Astrocyte of the cerebellum (primary cell): ENCODE measurements around the gene MC4R.

ENCODE experiments used
- DNase-seq: peaks from one replicate; pipeline ENCODE4 v3.0.0-alpha.2; 2011; ENCODE audit warnings: low read depth
- H3K4me3 ChIP-seq: 2 replicates; pipeline ENCODE4 v1.5.1; 2011; ENCODE audit warnings: mild to moderate bottlenecking, low read depth, low read length, moderate library complexity
- in situ Hi-C: cut with HindIII; loops from 2 replicates; pipeline ENCODE4 v1.10.0; 2017; ENCODE audit warnings: low sequenced_read_pairs
- TF ChIP-seq, protein P1 (sequence below): IDR thresholded peaks from 2 replicates; pipeline ENCODE4 v1.5.1; 2012; ENCODE audit warnings: low read length, low read depth, moderate library complexity, mild to moderate bottlenecking; ENCODE audit errors: missing control alignments

MC4R gene

DNA sequence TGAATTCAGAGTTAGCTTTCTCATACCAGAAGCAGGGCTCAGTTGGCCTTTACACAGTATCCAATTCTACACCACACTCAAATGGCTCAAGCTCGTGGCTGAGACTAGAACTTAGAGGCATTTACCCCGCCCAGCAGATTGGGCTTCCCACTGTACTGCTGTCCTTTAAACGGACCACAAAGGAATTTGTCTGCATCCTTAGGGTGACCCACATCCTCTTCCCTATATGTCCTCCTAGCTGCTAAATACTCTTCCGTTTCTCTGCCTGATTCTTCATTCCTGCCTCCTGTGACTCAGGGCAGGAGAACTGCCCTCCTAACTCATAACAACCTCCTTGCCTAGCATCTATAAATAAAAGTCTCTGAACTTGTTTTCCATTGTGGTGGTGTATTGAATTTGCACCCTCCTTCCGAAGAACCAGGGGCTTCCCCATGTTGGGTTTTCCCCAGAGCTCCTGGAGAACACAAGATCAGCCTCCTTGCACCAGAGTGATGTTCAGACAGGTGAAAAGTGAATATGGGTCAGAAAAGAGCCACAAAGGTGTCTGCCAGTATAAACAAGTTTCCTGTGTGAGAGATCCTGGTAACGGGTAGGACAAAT is 32.0 kb upstream of the MC4R start:
- TF ChIP-seq, protein P1, sequence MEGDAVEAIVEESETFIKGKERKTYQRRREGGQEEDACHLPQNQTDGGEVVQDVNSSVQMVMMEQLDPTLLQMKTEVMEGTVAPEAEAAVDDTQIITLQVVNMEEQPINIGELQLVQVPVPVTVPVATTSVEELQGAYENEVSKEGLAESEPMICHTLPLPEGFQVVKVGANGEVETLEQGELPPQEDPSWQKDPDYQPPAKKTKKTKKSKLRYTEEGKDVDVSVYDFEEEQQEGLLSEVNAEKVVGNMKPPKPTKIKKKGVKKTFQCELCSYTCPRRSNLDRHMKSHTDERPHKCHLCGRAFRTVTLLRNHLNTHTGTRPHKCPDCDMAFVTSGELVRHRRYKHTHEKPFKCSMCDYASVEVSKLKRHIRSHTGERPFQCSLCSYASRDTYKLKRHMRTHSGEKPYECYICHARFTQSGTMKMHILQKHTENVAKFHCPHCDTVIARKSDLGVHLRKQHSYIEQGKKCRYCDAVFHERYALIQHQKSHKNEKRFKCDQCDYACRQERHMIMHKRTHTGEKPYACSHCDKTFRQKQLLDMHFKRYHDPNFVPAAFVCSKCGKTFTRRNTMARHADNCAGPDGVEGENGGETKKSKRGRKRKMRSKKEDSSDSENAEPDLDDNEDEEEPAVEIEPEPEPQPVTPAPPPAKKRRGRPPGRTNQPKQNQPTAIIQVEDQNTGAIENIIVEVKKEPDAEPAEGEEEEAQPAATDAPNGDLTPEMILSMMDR: no peak
- no peak for DNase-seq
- H3K4me3 ChIP-seq: no peak overlapping the region
- in situ Hi-C loops: no loop called here

DNA sequence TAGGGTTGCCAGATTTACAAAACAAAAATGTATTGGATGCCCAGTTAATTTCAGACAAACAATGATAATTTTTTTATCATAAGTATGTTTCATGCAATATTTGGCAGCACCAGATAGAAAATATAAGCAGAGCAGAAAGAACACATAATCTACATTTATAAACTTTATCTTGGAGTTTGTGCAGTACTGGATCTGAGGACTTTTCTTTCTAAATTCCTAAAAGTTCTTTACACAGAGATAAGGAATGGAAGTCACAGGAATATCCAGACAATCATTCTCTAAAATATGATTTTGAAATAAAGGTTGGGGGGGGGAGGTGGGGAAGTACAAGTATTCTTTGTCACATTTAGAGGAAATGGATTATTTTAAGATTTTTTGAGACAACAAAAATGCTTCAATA is 28.8 kb upstream of the MC4R start:
- no peak for DNase-seq
- TF ChIP-seq, protein P1: no peak

DNA sequence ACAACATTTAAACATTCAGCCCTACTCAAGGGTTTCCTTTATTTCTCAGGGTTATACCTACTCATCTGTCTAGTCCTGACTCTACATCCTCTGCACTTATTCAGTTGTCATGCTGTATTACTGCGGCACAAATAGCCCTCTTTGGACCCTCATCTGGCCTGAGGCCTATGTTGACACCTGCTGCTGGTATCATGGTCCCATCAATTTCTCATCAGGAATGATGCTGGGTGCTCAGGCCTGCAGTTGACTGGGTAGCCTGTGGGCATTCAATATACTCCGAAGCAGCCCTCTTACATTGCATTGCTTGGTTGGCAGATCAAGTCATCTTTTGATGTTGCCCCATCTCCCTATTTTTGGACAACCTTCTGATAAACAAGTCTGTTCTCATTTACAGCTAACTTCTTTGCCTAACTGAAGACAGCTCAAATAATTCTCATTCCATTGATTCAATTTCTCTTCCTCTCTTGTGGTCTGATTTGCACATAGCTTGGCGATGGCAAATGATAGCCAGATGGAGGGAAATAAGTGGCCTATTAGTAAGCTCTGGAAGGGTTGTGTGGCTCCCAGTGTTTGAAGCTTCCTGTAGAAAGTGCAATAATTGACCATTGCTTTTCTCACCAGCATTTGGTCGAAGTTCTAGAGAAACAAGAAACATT is 19.1 kb upstream of the MC4R start:
- DNase-seq: no peak
- in situ Hi-C loops: no loop called here
- H3K4me3 ChIP-seq: no peak overlapping the region
- TF ChIP-seq, protein P1: no peak

More for the DNA sequence above, 28.8 kb upstream of the MC4R start:
- H3K4me3 ChIP-seq: no peak overlapping the region
- in situ Hi-C loops: no loop called here

DNA sequence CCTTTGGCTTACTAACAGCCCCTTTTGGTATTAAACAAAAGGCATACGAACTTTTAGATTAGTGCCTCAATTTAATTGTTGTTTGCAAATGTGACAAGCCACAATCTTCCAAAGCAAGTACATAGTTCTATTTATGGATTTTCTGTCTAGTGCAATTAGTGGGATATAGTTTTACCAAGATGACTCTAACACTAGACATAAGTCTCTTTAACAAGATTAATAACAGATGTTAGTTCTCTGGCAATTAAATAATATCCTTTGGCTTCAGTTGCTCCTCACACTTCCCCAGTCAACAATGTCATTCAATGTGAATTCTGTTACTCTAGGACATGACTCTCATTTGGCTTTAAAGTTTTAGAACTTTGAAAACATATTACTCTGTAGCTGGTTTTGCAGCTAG is 16.7 kb upstream of the MC4R start:
- DNase-seq: no peak
- no peak overlapping the region for H3K4me3 ChIP-seq
- in situ Hi-C loops: no loop called here
- TF ChIP-seq, protein P1: no peak

DNA sequence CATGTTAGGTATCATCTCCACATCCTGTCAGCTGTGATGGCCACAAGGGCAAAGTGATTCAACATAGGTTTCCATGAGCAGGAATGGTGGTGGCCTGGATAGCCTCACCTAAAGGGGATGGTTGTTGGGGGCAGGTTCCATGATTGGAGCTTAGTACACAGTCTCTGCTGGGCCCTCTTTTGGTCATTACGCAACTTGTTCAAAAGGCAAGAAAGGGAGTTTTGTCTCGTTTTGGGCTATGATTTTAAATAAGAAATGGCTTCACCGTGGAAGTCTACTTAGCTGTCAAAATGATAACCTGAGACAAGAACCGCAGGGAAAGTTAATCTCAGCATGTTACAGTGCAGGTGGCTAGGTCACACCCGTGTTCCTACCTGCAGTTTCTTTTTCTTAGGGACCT is 13.1 kb upstream of the MC4R start:
- in situ Hi-C loops: no loop called here
- TF ChIP-seq, protein P1: no peak
- no peak for DNase-seq
- no peak overlapping the region for H3K4me3 ChIP-seq

DNA sequence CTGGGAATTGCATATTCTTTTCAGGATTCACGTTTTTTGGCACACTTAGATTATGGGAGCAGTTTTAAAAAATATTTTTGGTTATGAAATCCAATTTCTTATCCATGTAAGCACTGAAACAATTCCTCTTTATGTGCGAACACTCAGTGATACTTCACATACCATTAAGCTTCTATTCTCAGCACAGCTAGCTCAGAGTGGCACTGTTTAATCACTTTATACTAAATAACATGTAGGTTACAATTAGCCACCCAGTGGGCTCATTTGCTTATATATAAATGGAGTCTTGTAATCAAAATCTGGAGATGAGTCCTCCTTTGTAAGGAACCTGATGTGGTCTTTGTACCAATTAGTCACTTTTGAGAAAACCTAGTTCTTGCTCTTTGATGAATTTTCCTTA is 11.3 kb upstream of the MC4R start:
- DNase-seq: no peak
- TF ChIP-seq, protein P1: no peak
- in situ Hi-C loops: no loop called here
- no peak overlapping the region for H3K4me3 ChIP-seq
